Measurements from ENCODE around the gene SLC39A11. TPM values are rescaled to one million over a fixed set of nuclear protein-coding genes. Genes with fewer than 3 reads are reported as not detected.
"Not testable (repeated sequence)": the region's sequence is repeated elsewhere in the genome, so short reads cannot be mapped to it uniquely, and the experiment has no call there.

Gene SLC39A11, protein sequence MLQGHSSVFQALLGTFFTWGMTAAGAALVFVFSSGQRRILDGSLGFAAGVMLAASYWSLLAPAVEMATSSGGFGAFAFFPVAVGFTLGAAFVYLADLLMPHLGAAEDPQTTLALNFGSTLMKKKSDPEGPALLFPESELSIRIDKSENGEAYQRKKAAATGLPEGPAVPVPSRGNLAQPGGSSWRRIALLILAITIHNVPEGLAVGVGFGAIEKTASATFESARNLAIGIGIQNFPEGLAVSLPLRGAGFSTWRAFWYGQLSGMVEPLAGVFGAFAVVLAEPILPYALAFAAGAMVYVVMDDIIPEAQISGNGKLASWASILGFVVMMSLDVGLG
- total RNA-seq (10 to 100 TPM; 23.3 to 32.5 TPM), total RNA-seq (12.3 to 12.8 reads per million in 2 donors)

DNA sequence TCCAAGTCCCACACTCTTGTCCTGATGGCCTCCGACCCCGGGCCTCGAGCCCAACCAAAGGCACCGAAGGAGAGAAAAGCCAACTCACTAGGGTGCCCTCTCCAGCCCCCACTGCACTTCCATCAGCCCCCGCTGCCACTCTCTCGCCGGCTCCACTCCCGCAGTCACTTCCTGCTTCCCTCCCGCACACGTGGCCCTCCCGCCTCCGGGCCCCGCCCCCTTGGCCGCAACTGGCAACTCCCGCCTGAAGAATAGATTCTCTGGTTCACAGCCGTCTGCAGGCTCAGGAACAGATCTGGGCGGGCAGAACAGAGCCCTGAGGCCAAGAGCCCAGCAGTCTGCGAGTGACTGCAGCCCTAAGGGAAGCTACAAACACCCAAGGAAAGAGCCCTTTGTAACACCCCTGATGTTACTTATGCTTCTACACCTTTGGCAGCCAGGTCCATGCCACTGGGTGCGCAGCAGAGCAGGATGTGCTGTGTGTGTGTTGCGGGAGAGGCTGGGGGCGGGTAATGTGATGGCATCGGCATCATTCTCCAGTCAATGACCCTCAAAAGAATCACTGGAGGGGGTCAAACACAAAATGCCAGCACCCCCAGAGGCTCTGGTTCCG, at the start of gene SLC39A11:
Gene SLC39A11 (minus strand): TSS at position 166 of the 613 bp plus-strand sequence. CDS start 3,924 bp downstream, outside the sequence.
- Mint-ChIP-seq H3K27me3 (peaks cover 14% of the 10 kb centered on the region), H3K4me1 (peaks cover 37% of the 10 kb centered on the region), H3K27ac (peak within 1 kb of the TSS; percentile 90), H3K36me3 (ENCODE audit: low read depth) (peaks cover 3% of the 10 kb centered on the region), H3K4me3 (peak within 1 kb of the TSS; percentile 99)
- H3K9me3 ChIP-seq (ENCODE audit: control insufficient read depth, low read length, poor library complexity, severe bottlenecking): no peaks in the 10 kb centered on the region
- DNase-seq (peak; percentile 80 to 83 (median 81)), ATAC-seq (peak; percentile 99)

- Mint-ChIP-seq H3K4me1 (peaks cover 11% of the 10 kb centered on the region), H3K27me3 (peaks cover 5% of the 10 kb centered on the region)
Observed at GRCh38 chr17:73141411-73141810, 48.9 kb upstream of the SLC39A11 start.

DNA sequence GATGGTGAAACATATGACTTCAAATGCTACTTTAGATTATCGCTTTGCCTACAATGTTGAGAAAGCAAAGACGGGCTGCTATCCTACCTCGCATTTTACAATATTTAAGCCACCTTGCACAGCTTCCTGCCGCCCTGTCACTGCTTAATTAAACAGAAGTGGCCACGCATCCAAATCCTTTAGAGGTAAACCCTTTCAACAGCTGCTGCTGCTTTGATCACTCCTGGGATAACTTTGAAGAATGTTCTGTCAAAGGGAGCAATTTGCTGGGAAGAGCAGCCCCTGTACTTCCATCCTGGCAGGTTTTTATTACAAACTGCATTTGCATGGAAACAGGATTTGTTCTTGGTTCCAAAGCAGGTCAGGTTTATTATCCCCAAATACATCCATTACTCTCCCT, 48.1 kb upstream of the SLC39A11 start:
- no peak overlapping the region for H3K27ac Mint-ChIP-seq
- no peaks in the 10 kb centered on the region for H3K36me3 Mint-ChIP-seq (ENCODE audit: low read depth)
- no peak overlapping the region for H3K4me3 Mint-ChIP-seq
- peaks cover 5% of the 10 kb centered on the region for H3K27me3 Mint-ChIP-seq
- H3K9me3 ChIP-seq (ENCODE audit: control insufficient read depth, low read length, poor library complexity, severe bottlenecking): no peaks in the 10 kb centered on the region
- DNase-seq (no peak), ATAC-seq (no peak)
- H3K4me1 Mint-ChIP-seq: peaks cover 11% of the 10 kb centered on the region

More at GRCh38 chr17:73141411-73141810, 48.9 kb upstream of the SLC39A11 start:
- no peak overlapping the region for H3K4me3 Mint-ChIP-seq
- no peaks in the 10 kb centered on the region for H3K36me3 Mint-ChIP-seq (ENCODE audit: low read depth)
- H3K27ac Mint-ChIP-seq: no peak overlapping the region
- H3K9me3 ChIP-seq (ENCODE audit: control insufficient read depth, low read length, poor library complexity, severe bottlenecking): no peaks in the 10 kb centered on the region
- ATAC-seq (no peak), DNase-seq (no peak)

DNA sequence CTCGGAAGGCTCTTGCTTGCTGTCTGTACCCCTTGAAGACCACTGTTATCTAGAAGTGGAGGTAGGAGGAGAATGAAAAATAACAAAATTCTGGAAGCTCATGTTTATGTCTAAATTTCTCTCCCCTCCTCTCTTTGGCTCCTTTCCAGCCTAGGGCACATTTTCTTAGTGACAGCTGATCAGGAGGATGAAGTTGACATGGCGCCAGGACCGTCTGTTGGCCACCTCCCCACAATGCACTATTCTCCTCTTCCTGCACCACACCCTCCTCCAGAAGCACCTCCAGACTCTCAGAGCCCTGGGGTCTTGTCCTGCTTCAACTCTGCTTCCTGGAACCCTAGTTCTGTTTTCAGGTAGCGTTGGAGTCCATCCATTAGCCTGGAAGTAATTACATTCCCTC, 46.8 kb upstream of the SLC39A11 start:
- Mint-ChIP-seq H3K27me3 (peaks cover 5% of the 10 kb centered on the region), H3K36me3 (ENCODE audit: low read depth) (no peaks in the 10 kb centered on the region), H3K27ac (no peak overlapping the region), H3K4me3 (no peak overlapping the region), H3K4me1 (peaks cover 11% of the 10 kb centered on the region)
- DNase-seq (no peak), ATAC-seq (no peak)
- no peaks in the 10 kb centered on the region for H3K9me3 ChIP-seq (ENCODE audit: control insufficient read depth, low read length, poor library complexity, severe bottlenecking)

DNA sequence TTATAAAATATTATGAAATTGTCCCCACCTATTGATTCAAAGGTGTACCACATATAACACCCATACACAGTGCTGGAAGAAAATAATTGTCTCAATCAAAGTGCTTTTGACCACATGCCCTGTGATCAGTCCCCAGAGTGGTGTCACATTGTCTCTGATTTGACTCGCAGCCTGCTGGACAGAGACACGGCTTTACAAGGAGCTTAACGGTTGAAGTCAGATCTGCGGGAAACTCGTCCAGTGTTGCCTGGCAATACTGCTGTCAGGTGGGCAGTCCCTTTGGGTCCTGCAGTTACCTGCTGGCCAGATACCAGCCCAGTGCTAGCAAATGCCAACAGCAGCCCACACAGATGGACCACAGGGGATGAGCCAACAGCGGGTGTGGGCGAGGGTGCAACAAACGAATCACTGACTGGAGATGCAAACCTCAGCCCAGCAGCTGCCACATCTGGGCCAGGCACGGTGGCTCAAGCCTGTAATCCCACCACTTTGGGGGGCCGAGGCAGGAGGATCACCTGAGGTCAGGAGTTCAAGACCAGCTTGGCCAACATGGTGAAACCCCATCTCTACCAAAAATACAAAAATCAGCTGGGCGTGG, 46.2 kb upstream of the SLC39A11 start:
- ATAC-seq (no peak), DNase-seq (no peak)
- no peaks in the 10 kb centered on the region for H3K9me3 ChIP-seq (ENCODE audit: control insufficient read depth, low read length, poor library complexity, severe bottlenecking)
- peaks cover 9% of the 10 kb centered on the region for H3K4me1 Mint-ChIP-seq
- H3K4me3 Mint-ChIP-seq: no peak overlapping the region
- no peak overlapping the region for H3K27ac Mint-ChIP-seq
- no peaks in the 10 kb centered on the region for H3K36me3 Mint-ChIP-seq (ENCODE audit: low read depth)
- peaks cover 5% of the 10 kb centered on the region for H3K27me3 Mint-ChIP-seq

- no peak overlapping the region for H3K27ac Mint-ChIP-seq
- ATAC-seq (no peak), DNase-seq (no peak)
- H3K4me1 Mint-ChIP-seq: no peaks in the 10 kb centered on the region
- H3K27me3 Mint-ChIP-seq: peaks cover 5% of the 10 kb centered on the region
- H3K9me3 ChIP-seq (ENCODE audit: control insufficient read depth, low read length, poor library complexity, severe bottlenecking): no peaks in the 10 kb centered on the region
- no peak overlapping the region for H3K4me3 Mint-ChIP-seq
- H3K36me3 Mint-ChIP-seq (ENCODE audit: low read depth): no peaks in the 10 kb centered on the region
Observed at GRCh38 chr17:73137376-73137775, 44.9 kb upstream of the SLC39A11 start.

- H3K4me3 Mint-ChIP-seq: no peak overlapping the region
Observed at GRCh38 chr17:73135766-73136165, 43.3 kb upstream of the SLC39A11 start.

DNA sequence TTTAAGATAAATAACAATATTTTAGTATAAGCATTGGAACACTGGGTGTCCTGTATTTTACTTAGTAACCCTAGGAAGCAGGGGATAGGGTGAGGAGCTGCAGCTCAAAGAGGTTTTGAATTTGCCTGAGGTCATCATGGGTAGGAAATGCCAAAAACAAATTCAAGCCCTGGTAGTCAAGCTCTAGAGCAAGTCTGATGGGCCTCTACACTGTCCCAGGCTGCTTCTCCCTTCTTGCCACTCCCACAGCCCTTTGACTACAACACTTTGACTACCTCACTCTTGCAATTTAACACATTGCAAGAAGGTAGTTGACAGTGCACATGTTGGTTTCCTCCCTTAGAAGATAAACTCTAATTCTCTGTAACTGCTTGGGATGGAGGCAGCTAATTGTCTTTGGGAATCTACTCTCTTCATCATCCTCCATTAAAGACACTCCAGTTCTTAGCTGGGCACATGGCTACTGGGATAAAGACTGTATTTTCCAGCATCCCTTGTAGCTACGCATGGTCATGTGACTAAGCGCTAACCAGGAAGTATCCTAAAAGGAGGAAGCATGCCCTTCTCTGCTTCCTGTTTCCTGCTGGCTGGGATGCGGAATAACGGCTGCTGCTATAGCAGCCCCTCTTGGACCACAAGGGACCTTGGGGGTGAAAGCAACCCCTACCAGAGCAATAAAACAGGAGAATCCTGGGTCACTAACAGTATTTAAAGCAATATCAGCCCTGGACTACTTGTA, 41.6 kb upstream of the SLC39A11 start:
- Mint-ChIP-seq H3K36me3 (ENCODE audit: low read depth) (no peaks in the 10 kb centered on the region), H3K4me3 (no peak overlapping the region), H3K27me3 (no peaks in the 10 kb centered on the region), H3K27ac (no peak overlapping the region), H3K4me1 (no peaks in the 10 kb centered on the region)
- H3K9me3 ChIP-seq (ENCODE audit: control insufficient read depth, low read length, poor library complexity, severe bottlenecking): no peaks in the 10 kb centered on the region
- no peak for ATAC-seq
- no peak for DNase-seq

More at GRCh38 chr17:73135766-73136165, 43.3 kb upstream of the SLC39A11 start:
- ATAC-seq (no peak), DNase-seq (no peak)
- peaks cover 5% of the 10 kb centered on the region for H3K27me3 Mint-ChIP-seq
- H3K9me3 ChIP-seq (ENCODE audit: control insufficient read depth, low read length, poor library complexity, severe bottlenecking): no peaks in the 10 kb centered on the region
- H3K4me1 Mint-ChIP-seq: no peaks in the 10 kb centered on the region
- no peaks in the 10 kb centered on the region for H3K36me3 Mint-ChIP-seq (ENCODE audit: low read depth)
- H3K27ac Mint-ChIP-seq: no peak overlapping the region

GRCh38 chr17:73132085-73132492, 39.6 kb upstream of the SLC39A11 start:
- Mint-ChIP-seq H3K27me3 (no peaks in the 10 kb centered on the region), H3K36me3 (ENCODE audit: low read depth) (no peaks in the 10 kb centered on the region), H3K27ac (no peak overlapping the region), H3K4me1 (no peaks in the 10 kb centered on the region), H3K4me3 (no peak overlapping the region)
- DNase-seq: no peak
- no peaks in the 10 kb centered on the region for H3K9me3 ChIP-seq (ENCODE audit: control insufficient read depth, low read length, poor library complexity, severe bottlenecking)
- peak; percentile 42 for ATAC-seq

GRCh38 chr17:73131439-73131838, 39.0 kb upstream of the SLC39A11 start:
- not testable (repeated sequence) for H3K4me3 Mint-ChIP-seq; H3K36me3 Mint-ChIP-seq (ENCODE audit: low read depth); DNase-seq; H3K4me1 Mint-ChIP-seq; H3K27me3 Mint-ChIP-seq; ATAC-seq; H3K27ac Mint-ChIP-seq; H3K9me3 ChIP-seq (ENCODE audit: control insufficient read depth, low read length, poor library complexity, severe bottlenecking)

GRCh38 chr17:73130977-73131376, 38.5 kb upstream of the SLC39A11 start:
- no peak for ATAC-seq
- no peak for DNase-seq
- Mint-ChIP-seq H3K27me3 (no peaks in the 10 kb centered on the region), H3K36me3 (ENCODE audit: low read depth) (no peaks in the 10 kb centered on the region), H3K4me1 (no peaks in the 10 kb centered on the region), H3K27ac (no peak overlapping the region), H3K4me3 (no peak overlapping the region)
- H3K9me3 ChIP-seq (ENCODE audit: control insufficient read depth, low read length, poor library complexity, severe bottlenecking): no peaks in the 10 kb centered on the region

GRCh38 chr17:73128496-73128895, 36.0 kb upstream of the SLC39A11 start:
- H3K9me3 ChIP-seq (ENCODE audit: control insufficient read depth, low read length, poor library complexity, severe bottlenecking): no peaks in the 10 kb centered on the region
- Mint-ChIP-seq H3K4me1 (no peaks in the 10 kb centered on the region), H3K27me3 (no peaks in the 10 kb centered on the region), H3K36me3 (ENCODE audit: low read depth) (no peaks in the 10 kb centered on the region), H3K4me3 (no peak overlapping the region), H3K27ac (no peak overlapping the region)
- ATAC-seq (no peak), DNase-seq (no peak)
